Measurements from ENCODE around the gene USP6.
"Not testable (repeated sequence)": the region's sequence is repeated elsewhere in the genome, so short reads cannot be mapped to it uniquely, and the experiment has no call there.

USP6 gene

DNA sequence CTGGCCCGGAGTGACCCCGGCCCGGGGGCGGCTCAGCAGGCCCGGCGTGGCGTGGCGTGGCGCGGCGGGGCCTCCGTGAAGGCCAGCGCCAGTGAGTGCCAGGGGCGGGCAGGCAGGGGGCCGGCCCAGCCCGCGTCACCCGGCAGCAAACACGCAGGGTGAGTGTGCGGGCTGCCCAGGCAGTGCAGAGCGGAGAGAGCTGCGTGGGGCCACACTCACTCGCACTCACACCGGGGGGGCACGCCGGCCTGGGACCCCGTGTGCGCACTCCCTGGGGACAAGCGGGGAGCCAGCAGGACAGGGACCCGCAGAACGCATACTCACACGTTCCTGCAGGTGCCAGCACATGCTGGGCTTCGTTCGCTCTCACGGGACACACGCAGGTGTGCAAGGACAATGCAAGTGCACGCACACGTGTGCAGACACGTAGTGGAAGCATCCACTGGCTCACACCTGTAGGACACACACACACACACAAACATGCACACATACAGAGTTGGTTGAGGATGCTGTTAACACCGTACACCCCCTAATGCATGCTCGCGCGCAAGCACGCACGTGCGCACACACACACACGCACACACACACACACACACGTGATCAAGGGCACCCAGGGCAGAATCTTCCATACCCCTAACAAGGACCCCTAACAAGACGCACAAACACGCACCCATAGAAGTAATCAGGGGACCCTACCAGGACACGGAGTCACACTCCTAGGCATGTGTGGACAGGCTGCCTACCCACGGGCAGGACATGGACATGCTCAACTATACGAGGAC lies 7.7 kb downstream of the USP6 start:
- no peaks in the 10 kb centered on the region for H3K36me3 ChIP-seq (replicated peaks; ENCODE audit: insufficient read depth, low read length)
- H3K27ac ChIP-seq (ENCODE audit: low read length) = no peak overlapping the region
- no peak for DNase-seq
- no peak overlapping the region for H3K4me3 ChIP-seq (ENCODE audit: low read length)
- no peaks in the 10 kb centered on the region for H3K9me2 ChIP-seq (replicated peaks; ENCODE audit: insufficient read depth, low read length)
- no peaks in the 10 kb centered on the region for H3K79me2 ChIP-seq (ENCODE audit: low read length)
- H3K27me3 ChIP-seq (replicated peaks; ENCODE audit: insufficient read depth, low read length) = peaks cover 7% of the 10 kb centered on the region
- no peaks in the 10 kb centered on the region for H3K9me3 ChIP-seq (replicated peaks; ENCODE audit: insufficient read depth, low read length)
- no peaks in the 10 kb centered on the region for H4K20me1 ChIP-seq (ENCODE audit: insufficient read depth, low read length)
- H2AFZ ChIP-seq (ENCODE audit: low read length) = no peak overlapping the region
- no peak overlapping the region for H3K4me2 ChIP-seq (ENCODE audit: low read depth, low read length)
- TF ChIP-seq EZH2phosphoT487 (IDR thresholded peaks at IDR 0.05; ENCODE audit: low read length) = no peak
- H3K4me1 ChIP-seq (ENCODE audit: low read length) = no peaks in the 10 kb centered on the region
- H3F3A ChIP-seq (ENCODE audit: insufficient read depth, low read length) = no peaks in the 10 kb centered on the region
- H3K9ac ChIP-seq (ENCODE audit: low read length) = no peak overlapping the region

DNA sequence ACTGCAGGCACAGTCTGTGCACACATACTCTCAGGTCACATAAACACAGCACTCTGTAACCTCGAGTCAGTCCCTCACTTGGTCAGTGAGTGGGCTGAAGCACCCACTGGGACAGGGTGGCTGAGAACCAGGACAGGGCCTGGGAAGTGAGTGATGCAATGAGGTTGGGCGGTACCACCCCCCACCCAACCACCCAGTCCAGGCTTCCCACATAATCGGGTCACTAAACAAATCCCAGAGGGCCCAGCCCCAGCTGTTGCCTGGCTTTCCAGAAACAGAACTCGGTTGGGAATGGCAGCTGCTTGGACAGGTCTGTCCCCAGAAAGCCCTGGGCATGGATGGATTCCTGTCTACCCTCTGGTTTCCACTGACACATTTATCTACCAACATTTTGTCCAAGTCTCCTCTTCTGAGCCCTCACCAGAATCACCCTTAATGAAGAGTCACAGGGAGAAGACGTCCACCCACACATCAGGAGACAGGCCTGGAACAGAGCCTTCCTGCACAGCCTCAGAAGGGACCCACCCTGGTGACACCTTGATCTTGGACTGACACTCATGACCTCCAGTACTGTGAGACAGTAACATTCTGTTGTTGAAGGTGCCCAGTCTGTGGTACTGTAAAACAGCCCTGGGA lies 8.4 kb downstream of the USP6 start:
- DNase-seq; H4K20me1 ChIP-seq (ENCODE audit: insufficient read depth, low read length): not testable (repeated sequence)

DNA sequence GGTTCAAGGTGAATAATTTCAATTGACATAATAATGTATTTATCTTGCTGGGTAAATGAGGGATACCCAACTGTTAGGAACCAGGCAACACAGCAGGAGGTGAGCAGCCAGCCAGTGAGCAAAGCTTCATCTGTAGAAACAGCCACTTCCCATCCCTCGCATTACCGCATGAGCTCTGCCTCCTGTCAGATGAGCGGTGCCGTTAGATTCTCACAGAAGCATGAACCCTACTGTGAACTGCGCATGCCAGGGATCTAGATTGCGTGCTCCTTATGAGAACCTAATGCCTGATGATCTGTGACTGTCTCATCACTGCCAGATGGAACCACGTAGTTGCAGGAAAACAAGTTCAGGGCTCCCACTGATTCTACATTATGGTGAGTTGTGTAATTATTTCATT lies 9.1 kb downstream of the USP6 start:
- DNase-seq; H3K79me2 ChIP-seq (ENCODE audit: low read length); H4K20me1 ChIP-seq (ENCODE audit: insufficient read depth, low read length); H3K36me3 ChIP-seq (replicated peaks; ENCODE audit: insufficient read depth, low read length); H3K9me3 ChIP-seq (replicated peaks; ENCODE audit: insufficient read depth, low read length); H3K9ac ChIP-seq (ENCODE audit: low read length); H3K27ac ChIP-seq (ENCODE audit: low read length); H3F3A ChIP-seq (ENCODE audit: insufficient read depth, low read length); H2AFZ ChIP-seq (ENCODE audit: low read length); H3K4me2 ChIP-seq (ENCODE audit: low read depth, low read length); H3K9me2 ChIP-seq (replicated peaks; ENCODE audit: insufficient read depth, low read length); H3K4me1 ChIP-seq (ENCODE audit: low read length); H3K4me3 ChIP-seq (ENCODE audit: low read length): not testable (repeated sequence)
- peaks cover 13% of the 10 kb centered on the region for H3K27me3 ChIP-seq (replicated peaks; ENCODE audit: insufficient read depth, low read length)

More for the DNA sequence above, 8.4 kb downstream of the USP6 start:
- H3K9ac ChIP-seq (ENCODE audit: low read length); H3K27ac ChIP-seq (ENCODE audit: low read length); H3F3A ChIP-seq (ENCODE audit: insufficient read depth, low read length); H2AFZ ChIP-seq (ENCODE audit: low read length); H3K79me2 ChIP-seq (ENCODE audit: low read length); H3K27me3 ChIP-seq (replicated peaks; ENCODE audit: insufficient read depth, low read length); H3K9me2 ChIP-seq (replicated peaks; ENCODE audit: insufficient read depth, low read length); H3K36me3 ChIP-seq (replicated peaks; ENCODE audit: insufficient read depth, low read length); H3K4me1 ChIP-seq (ENCODE audit: low read length); H3K4me2 ChIP-seq (ENCODE audit: low read depth, low read length); H3K4me3 ChIP-seq (ENCODE audit: low read length); H3K9me3 ChIP-seq (replicated peaks; ENCODE audit: insufficient read depth, low read length): not testable (repeated sequence)

- H2AFZ ChIP-seq (ENCODE audit: low read length) = no peak overlapping the region
- no peaks in the 10 kb centered on the region for H3K9me2 ChIP-seq (replicated peaks; ENCODE audit: insufficient read depth, low read length)
- H3K4me1 ChIP-seq (ENCODE audit: low read length) = no peaks in the 10 kb centered on the region
- no peaks in the 10 kb centered on the region for H3K36me3 ChIP-seq (replicated peaks; ENCODE audit: insufficient read depth, low read length)
- H3K9ac ChIP-seq (ENCODE audit: low read length) = no peak overlapping the region
- no peak overlapping the region for H3K27ac ChIP-seq (ENCODE audit: low read length)
- no peak for TF ChIP-seq CTCF (IDR thresholded peaks at IDR 0.05; ENCODE audit: low read length)
- TF ChIP-seq EZH2phosphoT487 (IDR thresholded peaks at IDR 0.05; ENCODE audit: low read length) = no peak
- no peak for TF ChIP-seq EZH2 (optimal IDR thresholded peaks at IDR 0.05; ENCODE audit: low read depth, low read length)
- no peak overlapping the region for H3K4me2 ChIP-seq (ENCODE audit: low read depth, low read length)
- H3K79me2 ChIP-seq (ENCODE audit: low read length) = no peaks in the 10 kb centered on the region
- peaks cover 18% of the 10 kb centered on the region for H3K27me3 ChIP-seq (replicated peaks; ENCODE audit: insufficient read depth, low read length)
- no peak overlapping the region for H3K4me3 ChIP-seq (ENCODE audit: low read length)
- H3F3A ChIP-seq (ENCODE audit: insufficient read depth, low read length) = no peaks in the 10 kb centered on the region
- DNase-seq = no peak
- H4K20me1 ChIP-seq (ENCODE audit: insufficient read depth, low read length) = no peaks in the 10 kb centered on the region
- no peaks in the 10 kb centered on the region for H3K9me3 ChIP-seq (replicated peaks; ENCODE audit: insufficient read depth, low read length)
These were observed 11.1 kb downstream of the USP6 start for GRCh38 chr17:5126719-5127488.

Measured in MM.1S (cell line).